Ishikawa (cell line): Measurements from ENCODE around the gene GSK3A.

Experiments
- CEBPB ChIP-seq: IDR thresholded peaks from 2 replicates; pipeline ENCODE4 v1.6.1; 2012
- EP300 ChIP-seq: IDR thresholded peaks from 2 replicates; pipeline ENCODE4 v1.6.1; 2012; ENCODE audit warnings: borderline replicate concordance
- MAX ChIP-seq: IDR thresholded peaks from 2 replicates; pipeline ENCODE4 v1.6.1; 2012
- RAD21 ChIP-seq: IDR thresholded peaks from 2 replicates; pipeline ENCODE4 v1.6.1; 2012; ENCODE audit warnings: low read depth
- REST ChIP-seq: IDR thresholded peaks from 2 replicates; pipeline ENCODE4 v1.6.1; 2012; ENCODE audit warnings: low read depth, mild to moderate bottlenecking
- TCF12 ChIP-seq: IDR thresholded peaks from 2 replicates; pipeline ENCODE4 v1.6.1; 2012; ENCODE audit warnings: low read depth
- YY1 ChIP-seq: IDR thresholded peaks from 2 replicates; pipeline ENCODE4 v1.6.1; 2012; ENCODE audit warnings: low read depth
- TF ChIP-seq, protein P1 (sequence below): IDR thresholded peaks from 2 replicates; pipeline ENCODE4 v1.6.1; 2012

GRCh38 chr19:42242512-42243409 is at the start of gene GSK3A:
- TF ChIP-seq YY1 = peak; percentile 80
- TF ChIP-seq TCF12 = peak; percentile 77
- peak; percentile 44; the same call in 1 of the 2 replicates for TF ChIP-seq CEBPB
- TF ChIP-seq EP300 = no peak
- no peak for TF ChIP-seq REST
- TF ChIP-seq MAX = peak; percentile 62
- TF ChIP-seq RAD21 = no peak; the same call in 1 of the 2 replicates
- TF ChIP-seq, protein P1, sequence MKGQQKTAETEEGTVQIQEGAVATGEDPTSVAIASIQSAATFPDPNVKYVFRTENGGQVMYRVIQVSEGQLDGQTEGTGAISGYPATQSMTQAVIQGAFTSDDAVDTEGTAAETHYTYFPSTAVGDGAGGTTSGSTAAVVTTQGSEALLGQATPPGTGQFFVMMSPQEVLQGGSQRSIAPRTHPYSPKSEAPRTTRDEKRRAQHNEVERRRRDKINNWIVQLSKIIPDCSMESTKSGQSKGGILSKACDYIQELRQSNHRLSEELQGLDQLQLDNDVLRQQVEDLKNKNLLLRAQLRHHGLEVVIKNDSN = peak; percentile 58
